Vagina (tissue), 2 donors: Measurements from ENCODE around the gene SERPINE1.

Source experiments
- POLR2A ChIP-seq, 2 donors: fragments of 450-650 bp; IDR thresholded peaks; one replicate each; pipeline ENCODE4 v1.6.1; 2017; ENCODE audit warnings: antibody characterized with exemption in 2 of 2, mild to moderate bottlenecking in 2 of 2, moderate library complexity in 2 of 2
- POLR2AphosphoS5 ChIP-seq, 2 donors: sonication (generic); formaldehyde crosslinking; IDR thresholded peaks; one replicate each; pipeline ENCODE4 v1.9.0; 2017; ENCODE audit warnings: antibody characterized with exemption in 2 of 2, mild to moderate bottlenecking in 2 of 2, low read depth in 1 of 2; ENCODE audit not compliant: insufficient read depth in 1 of 2
- TF ChIP-seq, protein P1 (sequence below), 3 experiments: fragments of 450-650 bp in 2 of 3; fragments of 200-600 bp in 1 of 3; sonication (generic) in 1 of 3; IDR thresholded peaks; one replicate each; pipeline ENCODE4 v1.5.1; 2017 to 2019; ENCODE audit warnings: antibody characterized with exemption in 3 of 3, mild to moderate bottlenecking in 2 of 3, moderate library complexity in 2 of 3

- TF ChIP-seq, protein P1, sequence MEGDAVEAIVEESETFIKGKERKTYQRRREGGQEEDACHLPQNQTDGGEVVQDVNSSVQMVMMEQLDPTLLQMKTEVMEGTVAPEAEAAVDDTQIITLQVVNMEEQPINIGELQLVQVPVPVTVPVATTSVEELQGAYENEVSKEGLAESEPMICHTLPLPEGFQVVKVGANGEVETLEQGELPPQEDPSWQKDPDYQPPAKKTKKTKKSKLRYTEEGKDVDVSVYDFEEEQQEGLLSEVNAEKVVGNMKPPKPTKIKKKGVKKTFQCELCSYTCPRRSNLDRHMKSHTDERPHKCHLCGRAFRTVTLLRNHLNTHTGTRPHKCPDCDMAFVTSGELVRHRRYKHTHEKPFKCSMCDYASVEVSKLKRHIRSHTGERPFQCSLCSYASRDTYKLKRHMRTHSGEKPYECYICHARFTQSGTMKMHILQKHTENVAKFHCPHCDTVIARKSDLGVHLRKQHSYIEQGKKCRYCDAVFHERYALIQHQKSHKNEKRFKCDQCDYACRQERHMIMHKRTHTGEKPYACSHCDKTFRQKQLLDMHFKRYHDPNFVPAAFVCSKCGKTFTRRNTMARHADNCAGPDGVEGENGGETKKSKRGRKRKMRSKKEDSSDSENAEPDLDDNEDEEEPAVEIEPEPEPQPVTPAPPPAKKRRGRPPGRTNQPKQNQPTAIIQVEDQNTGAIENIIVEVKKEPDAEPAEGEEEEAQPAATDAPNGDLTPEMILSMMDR (IDR thresholded peaks at IDR 0.05): peak in 1 of 3 experiments; percentile 26
- TF ChIP-seq POLR2A (IDR thresholded peaks at IDR 0.05): peak in 1 of 2 donors; percentile 87
- TF ChIP-seq POLR2AphosphoS5 (IDR thresholded peaks at IDR 0.05; ENCODE audit: insufficient read depth in 1 of 2, low read depth in 1 of 2): peak; percentile 68 to 89
Observed at GRCh38 chr7:101126651-101127459, at the start of gene SERPINE1.
